ENCODE measurements around the gene PARP8.
A peak's percentile ranks its signal among the peaks of the same experiment; 100 is the strongest.
"Not testable (repeated sequence)": the region's sequence is repeated elsewhere in the genome, so short reads cannot be mapped to it uniquely, and the experiment has no call there.

PARP8 gene

GRCh38 chr5:50687548-50687947, 21.1 kb downstream of the PARP8 start:
- DNase-seq (ENCODE audit: low read depth), result no peak

GRCh38 chr5:50691399-50692016, 25.1 kb downstream of the PARP8 start:
- no peak for DNase-seq (ENCODE audit: low read depth)

GRCh38 chr5:50694027-50694590, 27.7 kb downstream of the PARP8 start:
- no peak for DNase-seq (ENCODE audit: low read depth)

GRCh38 chr5:50694626-50695025, 28.2 kb downstream of the PARP8 start:
- DNase-seq (ENCODE audit: low read depth), result not testable (repeated sequence)

GRCh38 chr5:50697739-50698138, 31.3 kb downstream of the PARP8 start:
- no peak for DNase-seq (ENCODE audit: low read depth)

GRCh38 chr5:50699737-50700136, 33.3 kb downstream of the PARP8 start:
- no peak for DNase-seq (ENCODE audit: low read depth)

GRCh38 chr5:50700706-50701105, 34.3 kb downstream of the PARP8 start:
- no peak for DNase-seq (ENCODE audit: low read depth)

GRCh38 chr5:50702615-50703366, 36.4 kb downstream of the PARP8 start:
- DNase-seq (ENCODE audit: low read depth), result no peak

GRCh38 chr5:50703367-50703666, 36.9 kb downstream of the PARP8 start:
- no peak for DNase-seq (ENCODE audit: low read depth)

- DNase-seq (ENCODE audit: low read depth), result no peak
Observed at GRCh38 chr5:50704730-50705129, 38.3 kb downstream of the PARP8 start.

GRCh38 chr5:50709471-50709870, 43.0 kb downstream of the PARP8 start:
- DNase-seq (ENCODE audit: low read depth), result no peak

GRCh38 chr5:50710838-50711237, 44.4 kb downstream of the PARP8 start:
- no peak for DNase-seq (ENCODE audit: low read depth)

- peak; percentile 15 for DNase-seq (ENCODE audit: low read depth)
Observed at GRCh38 chr5:50711280-50711679, 44.8 kb downstream of the PARP8 start.

- no peak for DNase-seq (ENCODE audit: low read depth)
Observed at GRCh38 chr5:50712479-50712878, 46.0 kb downstream of the PARP8 start.

GRCh38 chr5:50715001-50715400, 48.6 kb downstream of the PARP8 start:
- DNase-seq (ENCODE audit: low read depth), result no peak

GRCh38 chr5:50716134-50716533, 49.7 kb downstream of the PARP8 start:
- DNase-seq (ENCODE audit: low read depth), result no peak

GRCh38 chr5:50717651-50718050, 51.2 kb downstream of the PARP8 start:
- DNase-seq (ENCODE audit: low read depth), result no peak

GRCh38 chr5:50720061-50720710, 53.7 kb downstream of the PARP8 start:
- no peak for DNase-seq (ENCODE audit: low read depth)

- no peak for DNase-seq (ENCODE audit: low read depth)
Observed at GRCh38 chr5:50722223-50722622, 55.8 kb downstream of the PARP8 start.

- DNase-seq (ENCODE audit: low read depth), result no peak
Observed at GRCh38 chr5:50724262-50724661, 57.8 kb downstream of the PARP8 start.

GRCh38 chr5:50725800-50726474, 59.5 kb downstream of the PARP8 start:
- no peak for DNase-seq (ENCODE audit: low read depth)

GRCh38 chr5:50726475-50727148, 60.2 kb downstream of the PARP8 start:
- no peak for DNase-seq (ENCODE audit: low read depth)
